LoVo (cell line): Measurements from ENCODE around the gene OCA2.
"Not testable (repeated sequence)": the region's sequence is repeated elsewhere in the genome, so short reads cannot be mapped to it uniquely, and the experiment has no call there.

Experiments
- DNase-seq: peaks from one replicate; pipeline ENCODE4 v3.0.0-alpha.2; 2016; ENCODE audit warnings: low spot score

OCA2 gene

DNA sequence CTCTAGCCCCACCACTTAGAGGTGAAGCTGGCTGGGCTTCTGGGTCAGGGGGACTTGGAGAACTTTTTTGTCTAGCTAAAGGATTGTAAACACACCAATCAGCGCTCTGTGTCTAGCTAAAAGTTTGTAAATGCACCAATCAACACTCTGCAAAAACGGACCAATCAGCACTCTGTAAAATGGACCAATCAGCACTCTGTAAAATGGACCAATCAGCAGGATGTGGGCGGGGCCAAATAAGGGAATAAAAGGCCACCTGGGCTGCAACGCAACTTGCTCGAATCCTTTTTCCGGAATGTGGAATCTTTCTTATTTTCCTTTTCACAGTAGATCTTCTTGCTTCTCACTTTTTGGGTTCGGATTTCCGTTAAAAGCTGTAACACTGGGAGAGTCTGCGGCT is 385.3 kb downstream of the OCA2 start:
- not testable (repeated sequence) for DNase-seq

DNA sequence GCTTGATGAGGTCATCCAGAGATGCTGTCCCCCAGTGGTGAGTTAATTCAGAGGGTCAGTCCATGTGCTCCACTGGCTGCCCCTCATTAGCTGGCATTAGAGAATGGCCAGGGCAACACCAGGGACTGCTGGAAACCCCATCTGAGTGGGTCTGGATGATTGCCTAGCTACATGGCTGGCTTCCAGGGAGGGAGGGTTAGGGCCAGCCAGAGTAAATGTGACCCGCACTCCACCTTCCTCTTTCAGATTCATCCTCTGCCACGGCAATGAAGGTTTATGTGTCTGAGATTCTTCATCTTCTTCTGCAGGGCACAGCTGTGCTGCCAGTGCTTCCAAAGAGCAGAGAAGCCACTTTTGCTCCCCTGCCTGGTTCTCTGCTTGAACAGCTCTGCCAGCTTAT is 391.9 kb downstream of the OCA2 start:
- DNase-seq, result no peak

DNA sequence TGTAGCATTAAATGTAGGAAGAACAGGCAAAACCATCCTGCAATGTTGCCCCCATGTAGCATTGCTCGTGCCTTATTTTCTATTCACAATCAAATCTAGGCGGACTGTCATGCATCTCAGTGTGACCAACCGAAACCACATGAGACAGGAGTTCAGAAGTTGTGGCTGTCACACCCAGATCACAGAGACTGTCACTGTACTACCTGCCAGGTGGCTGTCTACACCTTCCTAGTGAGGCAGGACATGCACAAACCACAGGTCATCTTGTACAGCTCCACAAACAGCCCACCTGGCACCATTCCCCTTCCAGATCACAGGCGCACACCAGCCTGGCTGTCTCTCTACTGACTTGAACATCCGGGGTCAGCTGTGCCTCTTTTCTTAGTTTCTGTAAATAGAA is 392.8 kb downstream of the OCA2 start:
- DNase-seq, result no peak

DNA sequence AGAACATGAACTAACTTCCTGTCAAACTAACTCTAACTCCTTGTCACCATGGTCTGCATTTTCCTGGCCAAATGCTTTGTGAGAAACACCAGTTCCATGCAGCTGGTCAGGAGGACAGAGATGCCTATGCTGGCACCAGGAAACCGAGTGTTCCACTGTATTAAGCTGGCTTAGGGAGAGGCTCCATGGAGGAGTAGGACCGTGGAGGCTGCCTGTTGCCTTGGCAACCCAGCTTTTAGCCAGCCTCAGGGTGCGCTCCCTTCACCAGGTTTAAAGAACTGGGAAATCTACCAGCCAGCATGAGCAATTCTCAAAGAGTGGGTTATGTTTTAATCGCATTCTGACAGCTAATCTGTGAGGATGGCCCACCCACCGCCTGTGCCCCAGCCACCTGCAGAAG is 394.1 kb downstream of the OCA2 start:
- no peak for DNase-seq
